ENCODE data around the gene CNNM3.
"Not testable (repeated sequence)": the region's sequence is repeated elsewhere in the genome, so short reads cannot be mapped to it uniquely, and the experiment has no call there.

CNNM3 gene

GRCh38 chr2:96799623-96799935 lies 16.5 kb upstream of the CNNM3 start:
- DNase-seq (ENCODE audit: low spot score) = no peak

- no peak for DNase-seq (ENCODE audit: low spot score)
Measured at GRCh38 chr2:96800061-96801004, 15.7 kb upstream of the CNNM3 start.

GRCh38 chr2:96801005-96801785 lies 14.9 kb upstream of the CNNM3 start:
- DNase-seq (ENCODE audit: low spot score) = peak; percentile 47

- DNase-seq (ENCODE audit: low spot score) = no peak
Measured at GRCh38 chr2:96801786-96802595, 14.1 kb upstream of the CNNM3 start.

- no peak for DNase-seq (ENCODE audit: low spot score)
Measured at GRCh38 chr2:96802721-96803120, 13.3 kb upstream of the CNNM3 start.

GRCh38 chr2:96804986-96805385 lies 11.1 kb upstream of the CNNM3 start:
- no peak for DNase-seq (ENCODE audit: low spot score)

GRCh38 chr2:96805946-96806345 lies 10.1 kb upstream of the CNNM3 start:
- DNase-seq (ENCODE audit: low spot score) = not testable (repeated sequence)

GRCh38 chr2:96806468-96807126 lies 9.5 kb upstream of the CNNM3 start:
- DNase-seq (ENCODE audit: low spot score) = no peak

GRCh38 chr2:96807127-96807471 lies 9.0 kb upstream of the CNNM3 start:
- DNase-seq (ENCODE audit: low spot score) = no peak

- DNase-seq (ENCODE audit: low spot score) = no peak
Measured at GRCh38 chr2:96808176-96808837, 7.8 kb upstream of the CNNM3 start.

- DNase-seq (ENCODE audit: low spot score) = no peak
Measured at GRCh38 chr2:96809216-96809882, 6.7 kb upstream of the CNNM3 start.

- DNase-seq (ENCODE audit: low spot score) = no peak
Measured at GRCh38 chr2:96809951-96810782, 5.9 kb upstream of the CNNM3 start.

- no peak for DNase-seq (ENCODE audit: low spot score)
Measured at GRCh38 chr2:96810783-96811192, 5.3 kb upstream of the CNNM3 start.

GRCh38 chr2:96811917-96812316 lies 4.2 kb upstream of the CNNM3 start:
- no peak for DNase-seq (ENCODE audit: low spot score)

- no peak for DNase-seq (ENCODE audit: low spot score)
Measured at GRCh38 chr2:96813656-96814055, 2.4 kb upstream of the CNNM3 start.

GRCh38 chr2:96815326-96816126 lies 542 bp upstream of the CNNM3 start:
- DNase-seq (ENCODE audit: low spot score) = peak; percentile 14

GRCh38 chr2:96816836-96817702 lies 1.0 kb downstream of the CNNM3 start:
- DNase-seq (ENCODE audit: low spot score) = no peak

GRCh38 chr2:96817882-96818281 lies 1.8 kb downstream of the CNNM3 start:
- no peak for DNase-seq (ENCODE audit: low spot score)

All from hematopoietic multipotent progenitor cell treated with erythropoietin and hydrocortisone succinate and interleukin-3 and kit ligand, for 15 days (in vitro differentiated cells).